ENCODE data around the gene PLCH1. TPM values are rescaled to one million over a fixed set of nuclear protein-coding genes. Genes with fewer than 3 reads are reported as not detected.
A peak's percentile ranks its signal among the peaks of the same experiment; 100 is the strongest.

Gene PLCH1
- total RNA-seq, 4 donors from 2014 or later = 0.19 to 2.1 (median 0.28) TPM

GRCh38 chr3:155673421-155673820 is 71.5 kb downstream of the PLCH1 start:
- no peak overlapping the region for H3K27ac ChIP-seq
- H3K4me1 ChIP-seq = peaks cover 0 to 5% (median 0%) of the 10 kb centered on the region in 3 donors
- TF ChIP-seq CTCF (IDR thresholded peaks at IDR 0.05) = no peak
- TF ChIP-seq POLR2A (IDR thresholded peaks at IDR 0.05) = no peak
- no peak overlapping the region for H3K4me3 ChIP-seq
- intact Hi-C loops (cut with DNase I) = no loop called here
- H3K9me3 ChIP-seq = no peaks in the 10 kb centered on the region
- no peaks in the 10 kb centered on the region for H3K36me3 ChIP-seq
- WGBS, 2 donors = 87 to 91% methylated on average over 4 of the region's 4 CpGs
- H3K27me3 ChIP-seq = no peaks in the 10 kb centered on the region
- DNase-seq = no peak

GRCh38 chr3:155670335-155670734 is 74.5 kb downstream of the PLCH1 start:
- no peak for TF ChIP-seq POLR2A (IDR thresholded peaks at IDR 0.05)
- no peak for TF ChIP-seq CTCF (IDR thresholded peaks at IDR 0.05)
- H3K27ac ChIP-seq = no peak overlapping the region
- intact Hi-C loops (cut with DNase I) = no loop called here
- peaks cover 0 to 3% (median 0%) of the 10 kb centered on the region in 3 donors for H3K4me1 ChIP-seq
- DNase-seq = no peak
- no peaks in the 10 kb centered on the region for H3K9me3 ChIP-seq
- no peaks in the 10 kb centered on the region for H3K27me3 ChIP-seq
- no peak overlapping the region for H3K4me3 ChIP-seq
- WGBS, 2 donors = 55 to 66% methylated on average over 2 of the region's 2 CpGs
- H3K36me3 ChIP-seq = no peaks in the 10 kb centered on the region

GRCh38 chr3:155667988-155668387 is 76.9 kb downstream of the PLCH1 start:
- 43 to 62% methylated on average over 2 of the region's 2 CpGs for WGBS, 2 donors
- Histone ChIP-seq H3K27me3 (no peaks in the 10 kb centered on the region), H3K27ac (no peak overlapping the region), H3K36me3 (no peaks in the 10 kb centered on the region), H3K9me3 (no peaks in the 10 kb centered on the region), H3K4me1 (peaks cover 0 to 16% (median 10%) of the 10 kb centered on the region in 3 donors), H3K4me3 (no peak overlapping the region)
- no peak for TF ChIP-seq CTCF (IDR thresholded peaks at IDR 0.05)
- TF ChIP-seq POLR2A (IDR thresholded peaks at IDR 0.05) = no peak
- intact Hi-C loops (cut with DNase I) = no loop called here
- no peak for DNase-seq

- Histone ChIP-seq H3K4me1 (peaks cover 0 to 16% (median 10%) of the 10 kb centered on the region in 3 donors), H3K9me3 (no peaks in the 10 kb centered on the region), H3K36me3 (no peaks in the 10 kb centered on the region), H3K27ac (peak overlapping the region in 3 of 4 donors; percentile 5 to 55 (median 17)), H3K4me3 (no peak overlapping the region), H3K27me3 (no peaks in the 10 kb centered on the region)
- WGBS, 2 donors = 35% methylated on average over 4 of the region's 4 CpGs
- TF ChIP-seq POLR2A (IDR thresholded peaks at IDR 0.05) (no peak), CTCF (IDR thresholded peaks at IDR 0.05) (no peak)
- DNase-seq = peak; percentile 0
- intact Hi-C loops (cut with DNase I) = no loop called here
Observed at GRCh38 chr3:155664925-155665695, 79.8 kb downstream of the PLCH1 start.

- intact Hi-C loops (cut with DNase I) = no loop called here
- no peak for TF ChIP-seq POLR2A (IDR thresholded peaks at IDR 0.05)
- no peak for TF ChIP-seq CTCF (IDR thresholded peaks at IDR 0.05)
- Histone ChIP-seq H3K9me3 (no peaks in the 10 kb centered on the region), H3K4me3 (no peak overlapping the region), H3K27me3 (no peaks in the 10 kb centered on the region), H3K27ac (no peak overlapping the region), H3K36me3 (no peaks in the 10 kb centered on the region), H3K4me1 (peaks cover 0 to 16% (median 10%) of the 10 kb centered on the region in 3 donors)
- no peak for DNase-seq
- WGBS, 2 donors = 75 to 78% methylated on average over 3 of the region's 3 CpGs
Observed at GRCh38 chr3:155663467-155664212, 81.2 kb downstream of the PLCH1 start.
